PC-3 (cell line): ENCODE data around the gene FAM200A. TPM values are rescaled to one million over a fixed set of nuclear protein-coding genes. Genes with fewer than 3 reads are reported as not detected.

ENCODE experiments used
- ATAC-seq: fragments of 200-7000 bp; cut with Tn5 transposase; 2 replicates; pipeline ENCODE4 v1.9.1; 2020; ENCODE audit warnings: mild to moderate bottlenecking, moderate library complexity
- BruUV-seq: library from RNA; stranded (reverse); fragments of 400-500 nt; replicated peaks from 2 replicates; lab custom pipeline; 2021; lab: Mats Ljungman, UMichigan
- CTCF ChIA-PET: fragments of 300-600 bp; sonication (Branson Sonifier 250); formaldehyde crosslinking; loops from one replicate; lab custom pipeline; 2022; ENCODE audit warnings: antibody characterized with exemption; lab: Charles Lee
- POLR2A ChIA-PET: fragments of 300-600 bp; sonication (Branson Sonifier 250); formaldehyde crosslinking; loops from one replicate; lab custom pipeline; 2022; ENCODE audit warnings: antibody characterized with exemption; ENCODE audit not compliant: unreplicated experiment; lab: Charles Lee
- DNase-seq: peaks from one replicate; pipeline ENCODE4 v3.0.0-alpha.2; 2015
- H2AFZ ChIP-seq: fragments of 300-600 bp; sonication (generic); 2 replicates; pipeline ENCODE4 v1.6.0; 2016; ENCODE audit warnings: antibody characterized with exemption, low read length
- H3F3A ChIP-seq: fragments of 300-600 bp; sonication (generic); one replicate; pipeline ENCODE4 v1.6.0; 2017; ENCODE audit warnings: antibody characterized with exemption, low read length, control low read depth, mild to moderate bottlenecking; ENCODE audit not compliant: unreplicated experiment
- H3K27ac ChIP-seq: fragments of 300-600 bp; sonication (generic); 2 replicates; pipeline ENCODE4 v1.5.1; 2016; ENCODE audit warnings: mild to moderate bottlenecking, low read length
- H3K27me3 ChIP-seq: fragments of 300-600 bp; sonication (generic); 2 replicates; pipeline ENCODE4 v1.6.1; 2016; ENCODE audit warnings: low read length, mixed read lengths
- H3K36me3 ChIP-seq: fragments of 300-600 bp; sonication (generic); 2 replicates; pipeline ENCODE4 v1.6.1; 2016; ENCODE audit warnings: low read depth, mixed run types, low read length, mixed read lengths
- H3K4me1 ChIP-seq: fragments of 300-600 bp; sonication (generic); 2 replicates; pipeline ENCODE4 v1.5.1; 2016; ENCODE audit warnings: low read length; ENCODE audit not compliant: insufficient read depth
- H3K4me2 ChIP-seq: fragments of 300-600 bp; sonication (generic); 2 replicates; pipeline ENCODE4 v1.6.0; 2016; ENCODE audit warnings: low read length
- H3K4me3 ChIP-seq: fragments of 300-600 bp; sonication (generic); 2 replicates; pipeline ENCODE4 v1.5.1; 2016; ENCODE audit warnings: mild to moderate bottlenecking, low read length, mixed read lengths
- H3K79me2 ChIP-seq: fragments of 300-600 bp; sonication (generic); 2 replicates; pipeline ENCODE4 v1.6.1; 2017; ENCODE audit warnings: low read length, mixed read lengths
- H3K9ac ChIP-seq: fragments of 300-600 bp; sonication (generic); 2 replicates; pipeline ENCODE4 v1.6.0; 2016; ENCODE audit warnings: mild to moderate bottlenecking, low read length
- H3K9me2 ChIP-seq: fragments of 300-600 bp; sonication (generic); replicated peaks from 2 replicates; pipeline ENCODE4 v1.6.1; 2016; ENCODE audit warnings: mixed run types, low read length, mixed read lengths
- H3K9me3 ChIP-seq: fragments of 300-600 bp; sonication (generic); 2 replicates; pipeline ENCODE4 v1.6.1; 2016; ENCODE audit warnings: low read length, mixed read lengths
- H4K20me1 ChIP-seq: fragments of 300-600 bp; sonication (generic); 2 replicates; pipeline ENCODE4 v1.6.1; 2016; ENCODE audit warnings: low read length, mixed read lengths
- CTCF ChIP-seq: fragments of 300-600 bp; sonication (generic); conservative IDR thresholded peaks from 2 replicates; pipeline ENCODE4 v1.5.1; 2017; ENCODE audit warnings: antibody characterized with exemption, low read depth, mild to moderate bottlenecking, low read length
- EZH2 ChIP-seq: fragments of 300-600 bp; sonication (generic); IDR thresholded peaks from one replicate; pipeline ENCODE4 v1.6.1; 2017; ENCODE audit warnings: antibody characterized with exemption, mild to moderate bottlenecking, low read length; ENCODE audit not compliant: unreplicated experiment
- EZH2phosphoT487 ChIP-seq: fragments of 300-600 bp; sonication (generic); IDR thresholded peaks from 2 replicates; pipeline ENCODE4 v1.6.1; 2018; ENCODE audit warnings: mild to moderate bottlenecking, antibody characterized with exemption, low read length, borderline replicate concordance
- intact Hi-C: fragments of 100-400 bp; cut with micrococcal nuclease; formaldehyde crosslinking; loops from 2 replicates; pipeline ENCODE4 v1.9.0; 2023
- total RNA-seq: library from RNA; depleted of rRNA; stranded (reverse); fragments of >200 nt; gene quantifications from 2 replicates; pipeline ENCODE4 v1.2.3, GENCODE V29; 2014; rRNA removed

Gene FAM200A
- total RNA-seq, 1 experiment from 2014 or later: 3.8 TPM

DNA sequence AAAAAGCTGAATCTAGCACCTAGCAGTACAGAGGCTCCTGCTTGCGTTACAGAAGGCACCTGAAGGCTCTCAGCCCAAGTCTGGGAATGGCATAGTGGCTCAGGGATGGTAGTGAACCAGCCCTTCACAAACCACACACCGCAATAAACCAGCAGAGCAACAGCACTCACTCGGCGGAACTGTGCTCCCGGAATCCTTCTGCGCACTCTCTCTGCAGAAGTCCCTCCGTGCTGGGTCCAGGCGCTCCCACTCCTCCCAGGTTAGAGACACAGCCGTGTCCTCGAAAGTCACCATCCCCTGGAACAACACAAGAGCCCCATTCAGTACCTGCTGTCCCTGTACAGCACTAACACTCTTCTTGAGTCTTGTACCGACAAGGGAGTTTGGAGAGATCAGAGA lies 53.4 kb downstream of the FAM200A start:
- H3K4me1 ChIP-seq: 0 out of 2 replicates have a peak, but pooled peaks cover 5% of the 10 kb centered on the region
- BruUV-seq: no TSS peak
- no peak overlapping the region for H2AFZ ChIP-seq
- H3K27ac ChIP-seq: no peak overlapping the region
- DNase-seq: peak; percentile 19
- TF ChIP-seq EZH2phosphoT487 (no peak), CTCF (no peak), EZH2 (no peak)
- H3K27me3 ChIP-seq: no peaks in the 10 kb centered on the region
- peaks cover 10% of the 10 kb centered on the region; the same call in 1 of the 2 replicates for H3K9me3 ChIP-seq
- peaks cover 16% of the 10 kb centered on the region for H4K20me1 ChIP-seq
- intact Hi-C loops: no loop called here
- H3K9ac ChIP-seq: peak overlapping the region; percentile 85
- no peaks in the 10 kb centered on the region for H3F3A ChIP-seq
- H3K79me2 ChIP-seq: peaks cover 54% of the 10 kb centered on the region
- H3K4me2 ChIP-seq: peak overlapping the region; percentile 100
- ChIA-PET POLR2A (no interaction called here), CTCF (no interaction called here)
- peaks cover 17% of the 10 kb centered on the region for H3K36me3 ChIP-seq
- no peaks in the 10 kb centered on the region for H3K9me2 ChIP-seq
- ATAC-seq: peak; percentile 32
- peak overlapping the region; percentile 97 for H3K4me3 ChIP-seq

DNA sequence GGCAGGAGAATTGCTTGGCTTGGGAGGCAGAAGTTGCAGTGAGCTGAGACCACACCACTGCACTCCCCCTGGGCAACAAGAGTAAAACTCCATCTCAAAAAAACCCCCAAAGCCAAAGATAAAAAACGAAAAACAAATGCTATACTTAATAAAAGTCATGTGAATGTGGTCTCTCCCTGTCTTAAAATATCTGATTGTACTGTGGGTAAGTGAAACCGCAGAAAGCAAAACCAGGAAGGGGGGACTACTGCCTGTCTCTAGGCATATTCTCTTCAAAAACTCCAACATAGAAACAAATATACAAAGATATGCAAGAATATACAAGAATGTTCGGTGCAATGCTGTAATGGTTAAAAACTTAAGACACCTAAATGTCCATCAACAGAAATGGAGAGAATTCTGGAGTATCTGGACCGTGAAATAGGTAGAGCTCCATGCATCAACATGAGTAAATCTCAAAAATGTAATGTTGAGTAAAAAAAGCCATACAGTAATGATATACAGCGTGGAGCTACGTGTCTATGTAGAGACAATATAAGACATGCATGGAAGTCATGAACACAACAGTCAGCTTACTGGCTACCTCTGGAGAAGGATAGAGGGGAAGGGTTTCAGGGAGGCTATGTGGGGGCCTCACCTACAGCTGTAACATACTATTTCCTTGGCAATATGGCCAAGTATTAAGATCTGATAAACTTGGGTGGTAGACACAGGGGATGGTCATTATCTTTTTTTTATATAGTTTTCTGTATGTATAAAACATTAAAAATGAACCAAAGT lies 54.0 kb downstream of the FAM200A start:
- peaks cover 16% of the 10 kb centered on the region for H4K20me1 ChIP-seq
- no peaks in the 10 kb centered on the region for H3K9me2 ChIP-seq
- no TSS peak for BruUV-seq
- peak overlapping the region; percentile 100 for H3K4me2 ChIP-seq
- H3K27ac ChIP-seq: no peak overlapping the region
- no peak for DNase-seq
- intact Hi-C loops: no loop called here
- no peaks in the 10 kb centered on the region for H3K27me3 ChIP-seq
- no peak overlapping the region for H2AFZ ChIP-seq
- peak overlapping the region; percentile 85 for H3K9ac ChIP-seq
- ChIA-PET CTCF (no interaction called here), POLR2A (no interaction called here)
- peak overlapping the region; percentile 97 for H3K4me3 ChIP-seq
- H3K79me2 ChIP-seq: peaks cover 54% of the 10 kb centered on the region
- TF ChIP-seq CTCF (no peak), EZH2phosphoT487 (no peak), EZH2 (no peak)
- H3K9me3 ChIP-seq: peaks cover 10% of the 10 kb centered on the region; the same call in 1 of the 2 replicates
- H3K4me1 ChIP-seq: 0 out of 2 replicates have a peak, but pooled peaks cover 5% of the 10 kb centered on the region
- peaks cover 20% of the 10 kb centered on the region for H3K36me3 ChIP-seq
- no peak for ATAC-seq
- no peaks in the 10 kb centered on the region for H3F3A ChIP-seq

Other genes with a start within 250 kb of the FAM200A start
- 183 and 193 TPM in 2 replicates for gene ARPC1A, start 226.2 kb downstream of the FAM200A start, total RNA-seq
- 358 and 381 TPM in 2 replicates for gene ARPC1B, start 177.4 kb downstream of the FAM200A start, total RNA-seq
- 58.6 and 84.7 TPM in 2 replicates for gene PDAP1, start 143.5 kb downstream of the FAM200A start, total RNA-seq
- 120 and 144 TPM in 2 replicates for gene BUD31, start 143.1 kb downstream of the FAM200A start, total RNA-seq
- 10.4 and 11.5 TPM in 2 replicates for gene PTCD1, start 113.3 kb downstream of the FAM200A start, total RNA-seq
- 49.5 and 65.3 TPM in 2 replicates for gene CPSF4, start 113.2 kb downstream of the FAM200A start, total RNA-seq
- 660 and 1,030 TPM in 2 replicates for gene ATP5MF, start 85.9 kb downstream of the FAM200A start, total RNA-seq
- gene ZNF789, start 79.2 kb downstream of the FAM200A start, total RNA-seq: 6.6 and 8.3 TPM in 2 replicates
- gene ZNF394, start 51.8 kb downstream of the FAM200A start, total RNA-seq: 17.7 and 19.4 TPM in 2 replicates
- gene ZKSCAN5, start 47.5 kb downstream of the FAM200A start, total RNA-seq: 8.6 and 9.9 TPM in 2 replicates
- gene ZNF655, start 6.5 kb upstream of the FAM200A start, total RNA-seq: not detected in 2 replicates
- not detected in 2 replicates for gene TMEM225B, start 46.2 kb upstream of the FAM200A start, total RNA-seq
- gene ZSCAN25, start 64.8 kb upstream of the FAM200A start, total RNA-seq: 13.9 and 18.9 TPM in 2 replicates
- gene CYP3A5, start 127.9 kb upstream of the FAM200A start, total RNA-seq: not detected in 2 replicates
- not detected in 2 replicates for gene CYP3A7, start 183.1 kb upstream of the FAM200A start, total RNA-seq
- gene CYP3A4, start 232.1 kb upstream of the FAM200A start, total RNA-seq: not detected in 2 replicates